Stimulated activated CD4-positive, alpha-beta T cell treated with anti-CD3 and anti-CD28 coated beads, Interleukin-15, amount 100 ng/mL, for 1 hour (primary cell): ENCODE measurements around the gene SPDYE2B.
"Not testable (repeated sequence)": the region's sequence is repeated elsewhere in the genome, so short reads cannot be mapped to it uniquely, and the experiment has no call there.

Source experiments
- DNase-seq, 2 donors: peaks; one replicate each; pipeline ENCODE4 v3.0.0-alpha.2; 2020; ENCODE audit warnings: low read depth in 1 of 2, low spot score in 1 of 2

The SPDYE2B gene

DNA sequence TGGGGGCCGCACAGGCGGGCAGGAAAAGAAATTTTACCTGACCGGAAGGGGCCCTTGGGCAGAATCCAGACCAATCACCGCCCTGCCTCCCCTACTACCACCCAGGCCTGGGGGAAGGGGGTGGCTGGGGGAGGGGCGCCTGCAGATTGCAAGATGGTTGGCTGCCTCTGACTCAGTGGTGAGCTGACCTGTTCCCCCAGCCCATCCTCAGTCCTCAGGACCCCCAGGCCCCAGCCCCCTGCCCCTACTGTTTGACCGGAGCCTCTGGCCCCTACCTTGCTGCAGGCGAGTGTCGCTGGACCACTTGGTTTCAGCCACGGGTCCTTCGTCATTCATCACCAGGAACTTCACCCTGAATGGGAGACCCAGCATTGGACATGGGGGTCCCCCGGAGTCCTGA lies 11.3 kb upstream of the SPDYE2B start:
- not testable (repeated sequence) for DNase-seq

DNA sequence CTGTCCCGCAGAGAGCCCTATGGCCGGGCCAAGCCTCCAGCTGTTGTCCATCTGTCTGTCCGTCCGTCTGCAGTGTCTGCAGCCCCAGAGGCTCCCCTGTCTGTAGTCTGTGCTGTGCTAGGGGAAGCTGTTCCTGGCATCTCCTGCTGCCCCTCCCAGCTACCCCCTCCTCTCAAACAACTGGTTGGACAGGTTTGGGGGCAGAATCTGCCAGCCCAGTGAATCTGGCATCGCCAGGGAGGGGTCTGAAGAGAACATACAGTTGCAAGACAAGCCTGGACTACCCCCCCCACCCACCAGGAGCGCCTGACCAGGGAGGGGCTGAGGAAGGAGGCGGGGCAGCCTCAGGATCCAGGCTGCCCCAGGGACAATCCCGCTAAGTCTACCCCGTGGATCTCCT lies 7.4 kb upstream of the SPDYE2B start, which contains the start of gene UPK3BL1:
Gene UPK3BL1 (minus strand): TSS at position 101 of the 400 bp plus-strand sequence. CDS start 50 bp downstream, at position 51.
- DNase-seq = not testable (repeated sequence)

DNA sequence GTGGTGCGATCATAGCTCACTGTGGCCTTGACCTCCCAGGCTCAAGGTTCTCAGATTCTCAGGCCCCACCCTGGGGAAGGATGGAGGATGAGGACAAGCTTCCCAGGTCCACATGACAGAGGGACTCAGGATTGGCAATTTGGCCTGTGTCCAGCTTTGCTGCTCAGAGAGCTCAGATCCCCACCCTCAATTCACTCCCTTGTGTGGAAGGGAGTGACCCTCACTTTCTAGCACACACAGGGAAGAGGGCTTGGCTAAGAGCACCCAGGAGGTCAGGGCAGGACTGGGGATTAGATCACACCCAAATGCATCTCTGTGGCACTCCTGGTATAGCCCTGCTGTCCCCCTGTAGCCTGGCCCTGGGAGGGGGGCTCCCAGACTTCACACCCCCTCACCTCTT lies 6.7 kb upstream of the SPDYE2B start:
- not testable (repeated sequence) for DNase-seq

DNA sequence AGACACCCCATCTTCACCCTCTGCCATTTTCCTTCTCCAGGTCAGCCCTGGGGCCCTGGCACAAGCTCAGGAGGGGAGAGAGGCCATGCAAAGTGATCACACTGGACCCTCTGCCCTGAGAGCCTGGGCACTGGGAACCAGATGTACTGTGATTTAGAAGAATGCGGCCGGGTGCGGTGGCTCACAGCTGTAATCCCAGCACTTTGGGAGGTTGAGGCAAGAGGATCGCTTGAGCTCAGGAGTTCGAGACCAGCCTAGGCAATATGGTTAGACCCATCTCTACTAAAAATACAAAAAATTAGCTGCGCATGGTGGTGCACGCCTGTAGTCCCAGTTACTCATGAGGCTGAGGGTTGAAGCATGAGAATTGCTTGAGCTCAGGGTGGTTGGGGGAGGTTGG lies 2.3 kb upstream of the SPDYE2B start:
- not testable (repeated sequence) for DNase-seq

- DNase-seq = not testable (repeated sequence)
Observed at GRCh38 chr7:102664765-102665164, 14.6 kb downstream of the SPDYE2B start.

DNA sequence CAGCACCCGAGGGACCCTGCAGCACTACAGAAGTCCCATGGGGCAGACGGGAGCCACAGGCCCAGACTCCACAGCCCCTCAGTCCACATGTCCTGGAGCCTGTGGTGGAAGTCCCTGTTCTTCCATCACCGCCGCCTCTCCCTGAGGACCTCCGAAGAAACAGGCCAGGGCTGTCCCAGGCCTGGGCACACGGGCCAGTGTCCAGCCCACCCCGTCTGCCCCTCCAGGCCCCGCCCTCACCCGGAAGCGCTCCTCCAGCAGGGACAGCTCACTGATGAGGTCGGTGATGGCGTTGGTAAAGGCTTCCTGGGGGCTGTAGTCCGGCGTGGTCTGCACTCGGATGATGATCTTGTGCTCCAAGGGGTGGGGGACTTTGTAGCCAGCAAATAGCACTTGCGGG lies 16.7 kb downstream of the SPDYE2B start:
- not testable (repeated sequence) for DNase-seq

GRCh38 chr7:102667523-102667922 lies 17.4 kb downstream of the SPDYE2B start:
- not testable (repeated sequence) for DNase-seq

- not testable (repeated sequence) for DNase-seq
Observed at GRCh38 chr7:102671166-102671955, 21.2 kb downstream of the SPDYE2B start, which contains the start of gene POLR2J2. POLR2J2 (minus strand) TSS chr7:102671663; CDS start chr7:102671601, 62 bp downstream.

- DNase-seq = not testable (repeated sequence)
Observed at GRCh38 chr7:102671956-102672307, 21.8 kb downstream of the SPDYE2B start.

- DNase-seq = not testable (repeated sequence)
Observed at GRCh38 chr7:102673447-102674067, 23.4 kb downstream of the SPDYE2B start.

DNA sequence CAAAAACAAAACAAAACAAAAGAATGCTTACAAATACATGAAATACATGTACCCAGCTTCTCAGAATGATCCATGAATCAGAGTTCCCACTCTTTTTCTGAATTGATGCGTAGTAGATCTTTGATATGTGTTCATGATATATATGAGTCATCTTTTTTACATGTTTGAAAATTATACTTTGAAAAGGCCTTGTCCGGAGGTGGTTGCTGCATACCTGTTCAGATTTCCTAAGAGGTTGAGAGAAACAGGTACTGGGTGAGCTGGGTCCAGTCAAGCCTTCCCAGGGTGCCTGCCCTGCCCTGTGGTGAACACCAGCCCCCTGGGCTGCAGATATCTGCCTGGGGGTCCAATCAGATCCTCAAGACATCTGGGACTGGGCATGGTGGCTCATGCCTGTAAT lies 25.4 kb downstream of the SPDYE2B start:
- DNase-seq = peak in 1 of 2 donors; percentile 3

- DNase-seq = not testable (repeated sequence)
Observed at GRCh38 chr7:102680780-102681179, 30.7 kb downstream of the SPDYE2B start.

GRCh38 chr7:102682560-102682959 lies 32.4 kb downstream of the SPDYE2B start:
- not testable (repeated sequence) for DNase-seq

DNA sequence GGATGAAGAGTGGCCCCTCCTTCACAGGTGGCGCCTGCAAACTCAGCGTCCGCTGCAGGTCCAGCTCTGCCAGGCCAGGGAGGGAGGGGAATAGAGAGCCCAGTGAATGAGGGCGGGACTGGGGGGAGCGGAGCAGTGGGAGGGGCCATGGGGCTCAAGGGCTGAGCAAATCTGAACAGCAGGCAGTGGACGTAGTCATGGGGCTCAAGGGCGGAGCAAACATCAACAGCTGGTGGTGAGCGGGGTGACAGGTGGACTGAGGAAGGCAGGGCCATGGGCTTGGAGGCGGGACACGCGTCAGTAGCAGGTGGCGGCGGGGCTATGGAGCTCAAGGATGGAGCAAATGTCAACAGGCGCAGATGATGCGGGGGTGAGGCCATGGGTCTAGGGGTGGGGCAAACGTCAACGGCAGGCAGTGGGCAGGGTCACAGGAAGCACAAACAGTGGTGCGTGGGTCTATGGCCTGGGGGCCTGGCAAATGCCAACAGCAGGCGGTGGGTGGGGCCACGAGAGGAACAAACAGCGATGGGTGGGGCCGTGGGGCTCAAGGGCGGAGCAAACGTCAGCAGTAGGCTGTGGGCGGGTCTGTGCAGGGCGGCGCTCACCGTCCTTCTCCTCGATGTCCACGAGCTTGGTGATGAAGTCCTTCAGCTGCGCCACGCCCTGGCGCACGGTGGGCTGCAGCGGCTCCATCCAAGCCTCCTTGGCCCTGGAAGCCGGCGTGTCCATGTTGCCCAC lies 38.3 kb downstream of the SPDYE2B start:
- DNase-seq = not testable (repeated sequence)

DNA sequence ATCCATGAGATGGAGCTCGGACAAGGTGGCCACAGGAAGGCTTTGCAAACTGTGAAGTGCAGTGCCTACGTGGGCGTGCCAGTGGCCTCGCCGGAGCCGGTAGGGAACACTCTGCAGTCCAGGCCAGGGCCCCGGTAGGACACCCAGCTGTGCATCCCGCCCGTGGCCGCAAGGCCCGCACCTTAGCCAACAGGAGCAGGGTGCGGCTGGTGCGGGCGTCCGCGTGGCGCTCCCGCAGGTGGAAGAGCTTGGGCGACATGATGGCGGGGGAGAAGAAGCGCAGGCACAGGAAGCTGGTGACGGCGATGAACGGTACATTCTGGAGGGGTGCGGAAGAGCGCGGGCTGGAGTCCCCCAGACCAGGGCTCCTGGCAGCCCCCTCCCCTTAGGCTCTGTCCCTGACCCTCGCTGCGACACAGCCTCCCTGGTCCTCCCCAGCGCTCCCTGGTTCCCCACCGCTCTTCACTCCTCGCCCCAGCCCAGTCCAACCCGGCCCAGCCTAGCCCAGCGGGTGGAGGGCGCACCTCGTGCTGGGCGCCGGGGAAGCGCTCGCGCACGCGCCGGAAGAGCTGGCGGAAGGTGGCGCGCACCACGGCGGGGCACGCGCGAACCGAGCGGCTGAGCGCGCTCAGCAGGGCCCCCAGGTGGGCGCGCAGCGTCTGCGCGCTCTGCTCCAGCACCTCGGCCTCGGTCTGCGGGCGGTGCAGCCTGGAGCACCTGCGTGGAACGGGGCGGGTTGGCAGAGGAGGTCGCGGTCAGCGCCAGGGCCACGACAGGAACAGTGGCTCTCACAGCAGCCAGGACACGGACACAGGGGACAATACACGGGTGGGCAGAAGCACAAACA lies 39.5 kb downstream of the SPDYE2B start:
- not testable (repeated sequence) for DNase-seq

DNA sequence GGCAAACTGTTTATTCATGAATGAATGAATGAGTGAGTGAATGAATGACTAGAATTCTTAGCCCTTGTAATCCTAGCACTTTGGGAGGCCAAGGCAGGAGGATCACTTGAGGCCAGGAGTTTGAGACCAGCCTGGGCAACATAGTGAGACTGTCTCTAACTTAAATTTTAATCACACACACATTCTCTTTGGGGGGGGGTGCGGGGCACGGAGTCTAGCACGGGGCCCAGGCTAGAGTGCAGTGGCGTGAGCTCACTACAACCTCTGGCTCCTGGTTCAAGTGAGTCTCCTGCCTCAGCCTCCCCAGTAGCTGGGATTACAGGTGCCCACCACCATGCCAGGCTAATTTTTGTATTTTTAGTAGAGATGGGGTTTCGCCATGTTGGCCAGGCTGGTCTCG lies 40.5 kb downstream of the SPDYE2B start:
- DNase-seq = not testable (repeated sequence)

DNA sequence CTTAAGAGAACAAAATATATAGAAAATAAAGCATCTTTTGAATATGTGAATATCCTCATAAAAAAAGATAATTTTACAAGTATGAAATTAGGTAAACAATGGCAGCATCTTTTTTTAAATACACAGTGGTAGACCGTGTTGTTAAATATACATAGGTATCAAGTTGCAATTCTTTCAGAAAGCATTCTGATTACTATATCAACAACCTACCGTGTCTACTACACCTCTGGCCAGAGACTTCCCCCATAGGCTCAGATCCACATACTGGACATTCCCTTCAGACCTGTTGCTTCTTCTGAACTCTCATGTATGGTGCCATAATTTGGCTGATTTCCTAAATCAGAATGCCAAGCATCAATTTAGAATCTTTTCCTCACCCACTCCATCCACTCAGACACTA lies 43.9 kb downstream of the SPDYE2B start:
- not testable (repeated sequence) for DNase-seq

- not testable (repeated sequence) for DNase-seq
Observed at GRCh38 chr7:102695033-102695552, 45.0 kb downstream of the SPDYE2B start.

DNA sequence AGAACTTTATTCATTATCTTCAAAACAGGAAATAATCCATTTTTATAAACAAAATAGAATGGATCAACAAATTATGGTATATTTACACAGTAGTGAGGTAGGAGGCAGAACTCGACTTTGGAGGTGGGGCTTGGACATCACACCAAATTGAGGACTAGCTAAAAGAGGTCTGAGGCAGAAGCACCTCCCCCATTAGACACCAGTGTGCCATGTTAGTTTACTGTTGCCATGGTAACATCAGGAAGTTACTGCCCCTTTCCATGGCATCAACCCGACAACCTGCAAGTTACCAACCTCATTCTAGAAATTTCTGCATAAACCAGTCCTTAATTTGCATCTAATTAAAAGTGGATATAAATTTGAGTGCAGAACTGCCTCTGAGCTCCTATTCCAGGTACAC lies 45.9 kb downstream of the SPDYE2B start:
- not testable (repeated sequence) for DNase-seq
